Activated T-cell treated with anti-CD3 and anti-CD28 coated beads for 24 hours (primary cell): ENCODE data around the gene EXTL1.
A peak's percentile ranks its signal among the peaks of the same experiment; 100 is the strongest.
"Not testable (repeated sequence)": the region's sequence is repeated elsewhere in the genome, so short reads cannot be mapped to it uniquely, and the experiment has no call there.

Source experiments
- DNase-seq: peaks from one replicate; pipeline ENCODE4 v3.0.0-alpha.2; 2020; ENCODE audit warnings: low read depth

The EXTL1 gene

GRCh38 chr1:26021647-26022403, at the start of gene EXTL1:
EXTL1 (plus strand) TSS chr1:26021775; CDS start chr1:26022647, 872 bp downstream.
- no peak for DNase-seq

GRCh38 chr1:25971811-25972180, 49.8 kb upstream of the EXTL1 start:
- no peak for DNase-seq

- no peak for DNase-seq
Observed at GRCh38 chr1:25973610-25974321, 47.8 kb upstream of the EXTL1 start.

- no peak for DNase-seq
Observed at GRCh38 chr1:25977801-25978200, 43.8 kb upstream of the EXTL1 start.

GRCh38 chr1:25978403-25978802, 43.2 kb upstream of the EXTL1 start:
- DNase-seq, result no peak

- DNase-seq, result no peak
Observed at GRCh38 chr1:25979210-25979609, 42.4 kb upstream of the EXTL1 start.

- DNase-seq, result no peak
Observed at GRCh38 chr1:25985171-25985570, 36.4 kb upstream of the EXTL1 start.

GRCh38 chr1:25985670-25986069, 35.9 kb upstream of the EXTL1 start:
- DNase-seq, result no peak

- not testable (repeated sequence) for DNase-seq
Observed at GRCh38 chr1:25986773-25987172, 34.8 kb upstream of the EXTL1 start.

- DNase-seq, result no peak
Observed at GRCh38 chr1:25987951-25988350, 33.6 kb upstream of the EXTL1 start.

- no peak for DNase-seq
Observed at GRCh38 chr1:25989440-25990234, 31.9 kb upstream of the EXTL1 start.

GRCh38 chr1:25990251-25990650, 31.3 kb upstream of the EXTL1 start:
- no peak for DNase-seq

GRCh38 chr1:25990702-25991395, 30.7 kb upstream of the EXTL1 start:
- peak; percentile 37 for DNase-seq

- DNase-seq, result no peak
Observed at GRCh38 chr1:25991937-25992688, 29.5 kb upstream of the EXTL1 start.

GRCh38 chr1:25992689-25993171, 28.8 kb upstream of the EXTL1 start:
- DNase-seq, result no peak

GRCh38 chr1:25993197-25993951, 28.2 kb upstream of the EXTL1 start:
- DNase-seq, result no peak

- no peak for DNase-seq
Observed at GRCh38 chr1:25994402-25995150, 27.0 kb upstream of the EXTL1 start.

- no peak for DNase-seq
Observed at GRCh38 chr1:25996966-25997827, 24.4 kb upstream of the EXTL1 start.
